MCF 10A (cell line): Measurements from ENCODE around the gene QRFPR. TPM values are rescaled to one million over a fixed set of nuclear protein-coding genes. Genes with fewer than 3 reads are reported as not detected.
A peak's percentile ranks its signal among the peaks of the same experiment; 100 is the strongest.

Experiments
- BruUV-seq: library from RNA; stranded (reverse); fragments of 400-500 nt; replicated peaks from 2 replicates; lab custom pipeline; 2021; lab: Mats Ljungman, UMichigan
- CTCF ChIA-PET: fragments of 300-600 bp; sonication (Branson Sonifier 250); formaldehyde crosslinking; extraction: SDS; loops from one replicate; lab custom pipeline; 2021; ENCODE audit warnings: antibody characterized with exemption, inconsistent platforms; lab: Yijun Ruan, JAX
- POLR2A ChIA-PET: fragments of 300-600, 350-650 bp; sonication (Branson Sonifier 250); formaldehyde crosslinking; extraction: SDS; loops from one replicate; lab custom pipeline; 2020; ENCODE audit warnings: antibody characterized with exemption, inconsistent platforms; lab: Yijun Ruan, JAX
- DNase-seq: peaks from one replicate; pipeline ENCODE4 v3.0.0-alpha.2; 2018; ENCODE audit not compliant: unreplicated experiment
- H3K27ac Mint-ChIP-seq: one replicate; pipeline ENCODE4 v1.8.0; 2022; ENCODE audit warnings: mild to moderate bottlenecking, low read depth, mixed read lengths; ENCODE audit not compliant: unreplicated experiment
- H3K27me3 Mint-ChIP-seq: one replicate; pipeline ENCODE4 v1.8.0; 2022; ENCODE audit warnings: mixed read lengths; ENCODE audit not compliant: insufficient read depth, unreplicated experiment
- H3K36me3 Mint-ChIP-seq: one replicate; pipeline ENCODE4 v1.8.0; 2022; ENCODE audit warnings: mild to moderate bottlenecking, moderate library complexity, mixed read lengths; ENCODE audit not compliant: insufficient read depth, unreplicated experiment
- H3K4me1 Mint-ChIP-seq: one replicate; pipeline ENCODE4 v1.8.0; 2022; ENCODE audit warnings: mixed read lengths; ENCODE audit not compliant: insufficient read depth, unreplicated experiment
- H3K4me3 Mint-ChIP-seq: one replicate; pipeline ENCODE4 v1.8.0; 2022; ENCODE audit warnings: mild to moderate bottlenecking, moderate library complexity, mixed read lengths; ENCODE audit not compliant: unreplicated experiment
- H3K9me3 Mint-ChIP-seq: one replicate; pipeline ENCODE4 v1.8.0; 2022; ENCODE audit warnings: mixed read lengths; ENCODE audit not compliant: unreplicated experiment
- intact Hi-C: fragments of 100-400 bp; cut with micrococcal nuclease; formaldehyde crosslinking; loops from 2 replicates; pipeline ENCODE4 v1.14.1; 2022
- total RNA-seq: library from RNA; stranded (reverse); gene quantifications from 2 replicates; pipeline ENCODE4 v1.2.3, GENCODE V29; 2022
- TF ChIP-seq, protein P1 (sequence below): fragments of 200-600 bp; IDR thresholded peaks from one replicate; pipeline ENCODE4 v1.8.0; 2022; ENCODE audit warnings: antibody characterized with exemption, mild to moderate bottlenecking; ENCODE audit not compliant: unreplicated experiment

The QRFPR gene
- total RNA-seq, 1 experiment from 2014 or later: 8.4 TPM

DNA sequence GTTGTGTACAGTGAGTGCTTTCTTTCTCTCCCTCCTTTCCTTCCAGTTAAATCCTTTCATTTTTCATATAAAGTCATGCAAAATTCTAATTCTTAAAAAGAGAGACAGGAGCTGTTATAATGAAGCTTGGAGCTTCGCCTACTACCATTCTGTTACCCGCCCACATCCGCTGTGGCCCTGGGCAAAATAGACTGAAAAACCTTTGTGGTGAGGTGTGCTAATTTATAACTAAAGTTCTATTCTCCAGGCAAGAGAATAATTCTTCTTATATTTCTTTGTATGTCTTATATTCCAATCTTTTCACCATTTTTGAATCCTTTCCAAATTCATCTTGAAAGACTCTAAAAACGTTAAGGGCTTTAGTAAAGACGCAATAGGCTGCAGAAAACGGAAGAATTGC, 7.0 kb downstream of the QRFPR start:
- H3K27ac Mint-ChIP-seq: peak overlapping the region; percentile 60
- no peaks in the 10 kb centered on the region for H3K27me3 Mint-ChIP-seq
- ChIA-PET CTCF (interaction anchor here (0.7 to 3.9 kb wide), 10 partner anchors 13 to 370 kb away, joined by 3 to 23 read pairs (median 4); no protein-coding TSS in a partner anchor), POLR2A (interaction anchor here (1.0 to 4.2 kb wide), 7 partner anchors 8 to 323 kb away, joined by 3 to 30 read pairs (median 4); partner anchors contain the start of gene ANXA5)
- no peaks in the 10 kb centered on the region for H3K9me3 Mint-ChIP-seq
- BruUV-seq: no TSS peak
- intact Hi-C loops: no loop called here
- peak overlapping the region; percentile 33 for H3K4me3 Mint-ChIP-seq
- TF ChIP-seq, protein P1, sequence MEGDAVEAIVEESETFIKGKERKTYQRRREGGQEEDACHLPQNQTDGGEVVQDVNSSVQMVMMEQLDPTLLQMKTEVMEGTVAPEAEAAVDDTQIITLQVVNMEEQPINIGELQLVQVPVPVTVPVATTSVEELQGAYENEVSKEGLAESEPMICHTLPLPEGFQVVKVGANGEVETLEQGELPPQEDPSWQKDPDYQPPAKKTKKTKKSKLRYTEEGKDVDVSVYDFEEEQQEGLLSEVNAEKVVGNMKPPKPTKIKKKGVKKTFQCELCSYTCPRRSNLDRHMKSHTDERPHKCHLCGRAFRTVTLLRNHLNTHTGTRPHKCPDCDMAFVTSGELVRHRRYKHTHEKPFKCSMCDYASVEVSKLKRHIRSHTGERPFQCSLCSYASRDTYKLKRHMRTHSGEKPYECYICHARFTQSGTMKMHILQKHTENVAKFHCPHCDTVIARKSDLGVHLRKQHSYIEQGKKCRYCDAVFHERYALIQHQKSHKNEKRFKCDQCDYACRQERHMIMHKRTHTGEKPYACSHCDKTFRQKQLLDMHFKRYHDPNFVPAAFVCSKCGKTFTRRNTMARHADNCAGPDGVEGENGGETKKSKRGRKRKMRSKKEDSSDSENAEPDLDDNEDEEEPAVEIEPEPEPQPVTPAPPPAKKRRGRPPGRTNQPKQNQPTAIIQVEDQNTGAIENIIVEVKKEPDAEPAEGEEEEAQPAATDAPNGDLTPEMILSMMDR: no peak
- DNase-seq: peak; percentile 66
- peaks cover 42% of the 10 kb centered on the region for H3K4me1 Mint-ChIP-seq
- H3K36me3 Mint-ChIP-seq: no peaks in the 10 kb centered on the region

DNA sequence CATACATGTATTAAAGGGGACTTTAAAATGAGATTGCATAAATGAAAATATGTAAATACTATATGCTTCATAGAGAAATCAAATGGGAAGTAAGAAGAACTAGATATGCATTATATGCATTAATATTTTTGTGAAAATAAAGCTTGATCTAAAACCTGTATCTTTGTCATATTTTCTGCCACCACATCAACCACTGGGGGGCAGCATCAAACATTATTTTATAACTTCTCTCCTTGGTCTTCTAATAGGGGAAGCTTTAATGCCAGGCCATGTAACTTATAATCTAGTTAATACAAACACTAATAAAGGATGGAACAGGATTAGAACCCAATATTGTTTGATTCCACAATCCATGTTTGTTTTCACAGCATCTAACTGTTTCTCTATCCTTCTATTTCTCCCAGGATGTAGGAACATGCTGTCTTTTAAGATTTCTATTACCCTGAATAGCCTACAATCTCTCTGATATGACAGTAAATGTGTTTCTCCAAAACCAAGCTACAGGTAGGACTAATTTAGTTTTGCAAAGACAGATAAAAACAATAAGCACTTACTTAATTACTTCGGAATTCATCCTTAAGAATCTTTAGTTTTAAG, 10.0 kb downstream of the QRFPR start:
- Mint-ChIP-seq H3K27ac (no peak overlapping the region), H3K9me3 (no peaks in the 10 kb centered on the region), H3K4me3 (no peak overlapping the region), H3K36me3 (no peaks in the 10 kb centered on the region), H3K27me3 (no peaks in the 10 kb centered on the region), H3K4me1 (peaks cover 26% of the 10 kb centered on the region)
- BruUV-seq: no TSS peak
- DNase-seq: peak; percentile 68
- POLR2A ChIA-PET: interaction anchor here (0.7 to 1.9 kb wide), 8 partner anchors 8 to 286 kb away, joined by 3 to 14 read pairs (median 5); partner anchors contain the start of gene QRFPR
- TF ChIP-seq, protein P1: peak; percentile 46
- intact Hi-C loops: loop anchor here (1.0 to 2.0 kb wide), 4 partner anchors 50 to 286 kb away; no protein-coding TSS in a partner anchor
- CTCF ChIA-PET: interaction anchor here (0.5 to 3.8 kb wide), 50 partner anchors 9 to 1207 kb away, joined by 3 to 77 read pairs (median 4); partner anchors contain the start of gene QRFPR

DNA sequence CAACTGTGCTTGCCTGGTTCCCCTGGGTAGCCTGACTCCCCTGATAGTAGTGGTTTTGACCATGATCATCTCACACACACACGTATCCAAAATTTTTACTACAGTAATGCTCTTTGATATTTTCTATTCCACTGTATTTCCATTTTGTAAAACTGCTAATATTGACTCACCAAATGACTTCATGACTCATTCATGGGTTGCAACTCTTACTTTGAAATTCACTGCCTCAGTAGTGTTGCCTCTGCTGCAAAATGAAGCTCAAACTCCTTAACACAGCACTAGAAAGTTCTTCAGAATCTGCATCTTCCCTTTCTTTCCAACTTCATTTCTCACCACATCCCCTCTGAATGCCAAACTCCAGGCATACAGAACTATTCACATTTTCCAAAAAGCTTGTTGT, 20.3 kb downstream of the QRFPR start:
- TF ChIP-seq, protein P1: no peak
- peak; percentile 47 for DNase-seq
- intact Hi-C loops: no loop called here
- Mint-ChIP-seq H3K9me3 (peaks cover 3% of the 10 kb centered on the region), H3K36me3 (no peaks in the 10 kb centered on the region), H3K27ac (peak overlapping the region; percentile 16), H3K4me3 (no peak overlapping the region), H3K27me3 (no peaks in the 10 kb centered on the region), H3K4me1 (peaks cover 29% of the 10 kb centered on the region)
- ChIA-PET POLR2A (interaction anchor here (0.5 to 5.0 kb wide), 6 partner anchors 14 to 1906 kb away, joined by 3 to 30 read pairs (median 3); partner anchors contain the start of gene QRFPR), CTCF (interaction anchor here (0.7 to 3.6 kb wide), 6 partner anchors 10 to 350 kb away, joined by 3 to 24 read pairs (median 4); no protein-coding TSS in a partner anchor)
- no TSS peak for BruUV-seq

GRCh38 chr4:121358473-121358872, 22.3 kb downstream of the QRFPR start:
- DNase-seq: peak; percentile 77
- CTCF ChIA-PET: interaction anchor here (1.3 to 3.4 kb wide), 2 partner anchors 12 to 50 kb away, joined by 4 to 21 read pairs; no protein-coding TSS in a partner anchor
- peaks cover 7% of the 10 kb centered on the region for H3K9me3 Mint-ChIP-seq
- no peak overlapping the region for H3K4me3 Mint-ChIP-seq
- BruUV-seq: no TSS peak
- POLR2A ChIA-PET: interaction anchor here (0.7 to 5.0 kb wide), 4 partner anchors 12 to 618 kb away, joined by 3 to 30 read pairs (median 4); no protein-coding TSS in a partner anchor
- peak overlapping the region; percentile 95 for H3K27ac Mint-ChIP-seq
- TF ChIP-seq, protein P1: no peak
- intact Hi-C loops: no loop called here
- H3K36me3 Mint-ChIP-seq: no peaks in the 10 kb centered on the region
- no peaks in the 10 kb centered on the region for H3K27me3 Mint-ChIP-seq
- peaks cover 29% of the 10 kb centered on the region for H3K4me1 Mint-ChIP-seq
